H1 (cell line): Measurements from ENCODE around the gene ACRBP.

ENCODE experiments used
- CTCF ChIP-seq, 3 experiments: IDR thresholded peaks; 1 replicate in 2 of 3; 2 replicates in 1 of 3; pipeline versions ENCODE4 v1.5.1 to v1.6.1; 2011; ENCODE audit warnings: low read length in 3 of 3, mild to moderate bottlenecking in 3 of 3, inconsistent platforms in 2 of 3, low read depth in 1 of 3, moderate library complexity in 1 of 3; ENCODE audit not compliant: insufficient read depth in 1 of 3; ENCODE audit errors: control extremely low read depth in 1 of 3
- EP300 ChIP-seq, 2 experiments: IDR thresholded peaks; 1 replicate in 1 of 2; 2 replicates in 1 of 2; pipeline ENCODE4 v1.6.1; 2011 to 2012; ENCODE audit warnings: low read depth in 2 of 2, low read length in 2 of 2, mild to moderate bottlenecking in 2 of 2, borderline replicate concordance in 1 of 2, inconsistent platforms in 1 of 2, moderate library complexity in 1 of 2
- EZH2 ChIP-seq: fragments of 200-600 bp; sonication (generic); IDR thresholded peaks from 2 replicates; pipeline ENCODE4 v1.7.1; 2012; ENCODE audit warnings: low read depth, mild to moderate bottlenecking, moderate library complexity, low read length, inconsistent platforms; ENCODE audit not compliant: severe bottlenecking
- FOSL1 ChIP-seq: IDR thresholded peaks from 2 replicates; pipeline ENCODE4 v1.6.1; 2011; ENCODE audit warnings: mild to moderate bottlenecking, low read depth, low read length, moderate library complexity; ENCODE audit not compliant: insufficient read depth
- KDM4A ChIP-seq: IDR thresholded peaks from one replicate; pipeline ENCODE4 v1.7.1; 2012; ENCODE audit warnings: low read depth, mild to moderate bottlenecking, moderate library complexity, low read length, inconsistent platforms; ENCODE audit not compliant: severe bottlenecking
- MAFK ChIP-seq: IDR thresholded peaks from 2 replicates; pipeline ENCODE4 v1.6.1; 2012; ENCODE audit warnings: low read depth, mild to moderate bottlenecking, improper control_type of control experiment, low read length
- PHF8 ChIP-seq: fragments of 200-600 bp; sonication (generic); conservative IDR thresholded peaks from 2 replicates; pipeline ENCODE4 v1.7.1; 2012; ENCODE audit warnings: low read depth, mild to moderate bottlenecking, inconsistent platforms, low read length, moderate library complexity
- POLR2A ChIP-seq, 2 experiments: IDR thresholded peaks; 1 replicate in 1 of 2; 2 replicates in 1 of 2; pipeline ENCODE4 v1.6.1; 2011; ENCODE audit warnings: low read depth in 2 of 2, low read length in 2 of 2, mild to moderate bottlenecking in 2 of 2; ENCODE audit errors: control extremely low read depth in 1 of 2
- RNF2 ChIP-seq: fragments of 200-900, 300-1000 bp; sonication (generic); IDR thresholded peaks from 2 replicates; pipeline ENCODE4 v1.7.1; 2016; ENCODE audit warnings: borderline replicate concordance, low read depth, mild to moderate bottlenecking, antibody characterized with exemption, low read length; ENCODE audit not compliant: poor library complexity, severe bottlenecking; ENCODE audit errors: missing control alignments
- SP1 ChIP-seq: IDR thresholded peaks from 2 replicates; pipeline ENCODE4 v1.6.1; 2011; ENCODE audit warnings: low read depth, low read length
- SUZ12 ChIP-seq: fragments of 200-600 bp; sonication (generic); IDR thresholded peaks from 2 replicates; pipeline ENCODE4 v1.6.1; 2012; ENCODE audit warnings: mild to moderate bottlenecking, inconsistent platforms, low read length, moderate library complexity, mixed read lengths

- TF ChIP-seq SP1, result no peak
- no peak for TF ChIP-seq CTCF (IDR thresholded peaks at IDR 0.05; ENCODE audit: control extremely low read depth in 1 of 3, insufficient read depth in 1 of 3, low read depth in 1 of 3, low read length in 3 of 3)
- TF ChIP-seq RNF2, result no peak
- no peak for TF ChIP-seq EP300 (IDR thresholded peaks at IDR 0.05; ENCODE audit: borderline replicate concordance in 1 of 2, low read depth in 2 of 2, low read length in 2 of 2)
- TF ChIP-seq EZH2, result no peak
- TF ChIP-seq SUZ12, result no peak
- no peak for TF ChIP-seq FOSL1
- TF ChIP-seq MAFK, result no peak
- TF ChIP-seq PHF8, result no peak
- TF ChIP-seq KDM4A, result no peak
- no peak for TF ChIP-seq POLR2A (IDR thresholded peaks at IDR 0.05; ENCODE audit: control extremely low read depth in 1 of 2, low read depth in 2 of 2, low read length in 2 of 2)
These were observed 44.1 kb downstream of the ACRBP start for GRCh38 chr12:6603095-6603567.
